ENCODE results near the gene CES3.

The CES3 gene

GRCh38 chr16:66945939-66946338 is 15.1 kb upstream of the CES3 start:
- Histone ChIP-seq H3K27me3 (replicated peaks; ENCODE audit: control insufficient read depth, insufficient read depth, low read length, poor library complexity, severe bottlenecking) (peaks cover 18% of the 10 kb centered on the region), H3K4me1 (ENCODE audit: control insufficient read depth, insufficient read depth, low read length, poor library complexity, severe bottlenecking) (peaks cover 10% of the 10 kb centered on the region), H3K27ac (ENCODE audit: insufficient read depth, low read length, poor library complexity, severe bottlenecking) (no peak overlapping the region), H3K36me3 (ENCODE audit: control insufficient read depth, insufficient read depth, low read length) (peaks cover 27% of the 10 kb centered on the region), H3K9me3 (ENCODE audit: control insufficient read depth, low read length) (no peaks in the 10 kb centered on the region), H3K4me3 (ENCODE audit: insufficient read depth, low read depth, low read length, poor library complexity, severe bottlenecking) (no peak overlapping the region)
- DNase-seq: no peak

GRCh38 chr16:66946541-66946940 is 14.5 kb upstream of the CES3 start:
- peaks cover 10% of the 10 kb centered on the region for H3K4me1 ChIP-seq (ENCODE audit: control insufficient read depth, insufficient read depth, low read length, poor library complexity, severe bottlenecking)
- H3K4me3 ChIP-seq (ENCODE audit: insufficient read depth, low read depth, low read length, poor library complexity, severe bottlenecking): no peak overlapping the region
- peaks cover 23% of the 10 kb centered on the region for H3K27me3 ChIP-seq (replicated peaks; ENCODE audit: control insufficient read depth, insufficient read depth, low read length, poor library complexity, severe bottlenecking)
- DNase-seq: no peak
- no peaks in the 10 kb centered on the region for H3K9me3 ChIP-seq (ENCODE audit: control insufficient read depth, low read length)
- H3K36me3 ChIP-seq (ENCODE audit: control insufficient read depth, insufficient read depth, low read length): peaks cover 21% of the 10 kb centered on the region
- no peak overlapping the region for H3K27ac ChIP-seq (ENCODE audit: insufficient read depth, low read length, poor library complexity, severe bottlenecking)

- H3K4me1 ChIP-seq (ENCODE audit: control insufficient read depth, insufficient read depth, low read length, poor library complexity, severe bottlenecking): peaks cover 10% of the 10 kb centered on the region
- peaks cover 17% of the 10 kb centered on the region for H3K36me3 ChIP-seq (ENCODE audit: control insufficient read depth, insufficient read depth, low read length)
- no peak overlapping the region for H3K27ac ChIP-seq (ENCODE audit: insufficient read depth, low read length, poor library complexity, severe bottlenecking)
- no peak overlapping the region for H3K4me3 ChIP-seq (ENCODE audit: insufficient read depth, low read depth, low read length, poor library complexity, severe bottlenecking)
- peaks cover 24% of the 10 kb centered on the region for H3K27me3 ChIP-seq (replicated peaks; ENCODE audit: control insufficient read depth, insufficient read depth, low read length, poor library complexity, severe bottlenecking)
- DNase-seq: no peak
- H3K9me3 ChIP-seq (ENCODE audit: control insufficient read depth, low read length): no peaks in the 10 kb centered on the region
Measured at GRCh38 chr16:66946974-66947301, 14.1 kb upstream of the CES3 start.

GRCh38 chr16:66947302-66948065 is 13.6 kb upstream of the CES3 start:
- Histone ChIP-seq H3K9me3 (ENCODE audit: control insufficient read depth, low read length) (no peaks in the 10 kb centered on the region), H3K27ac (ENCODE audit: insufficient read depth, low read length, poor library complexity, severe bottlenecking) (no peak overlapping the region), H3K36me3 (ENCODE audit: control insufficient read depth, insufficient read depth, low read length) (peaks cover 12% of the 10 kb centered on the region), H3K4me3 (ENCODE audit: insufficient read depth, low read depth, low read length, poor library complexity, severe bottlenecking) (peak overlapping the region; percentile 70), H3K4me1 (ENCODE audit: control insufficient read depth, insufficient read depth, low read length, poor library complexity, severe bottlenecking) (peaks cover 10% of the 10 kb centered on the region), H3K27me3 (replicated peaks; ENCODE audit: control insufficient read depth, insufficient read depth, low read length, poor library complexity, severe bottlenecking) (peaks cover 24% of the 10 kb centered on the region)
- peak; percentile 55 to 79 (median 69) for DNase-seq

GRCh38 chr16:66948134-66948836 is 12.8 kb upstream of the CES3 start:
- peak overlapping the region; percentile 70 for H3K4me3 ChIP-seq (ENCODE audit: insufficient read depth, low read depth, low read length, poor library complexity, severe bottlenecking)
- no peak overlapping the region for H3K27ac ChIP-seq (ENCODE audit: insufficient read depth, low read length, poor library complexity, severe bottlenecking)
- H3K36me3 ChIP-seq (ENCODE audit: control insufficient read depth, insufficient read depth, low read length): peaks cover 6% of the 10 kb centered on the region
- peaks cover 10% of the 10 kb centered on the region for H3K4me1 ChIP-seq (ENCODE audit: control insufficient read depth, insufficient read depth, low read length, poor library complexity, severe bottlenecking)
- H3K27me3 ChIP-seq (replicated peaks; ENCODE audit: control insufficient read depth, insufficient read depth, low read length, poor library complexity, severe bottlenecking): peaks cover 24% of the 10 kb centered on the region
- no peak for DNase-seq
- H3K9me3 ChIP-seq (ENCODE audit: control insufficient read depth, low read length): no peaks in the 10 kb centered on the region

GRCh38 chr16:66948837-66949225 is 12.2 kb upstream of the CES3 start:
- H3K4me3 ChIP-seq (ENCODE audit: insufficient read depth, low read depth, low read length, poor library complexity, severe bottlenecking): peak overlapping the region; percentile 70
- DNase-seq: no peak
- H3K9me3 ChIP-seq (ENCODE audit: control insufficient read depth, low read length): no peaks in the 10 kb centered on the region
- peaks cover 10% of the 10 kb centered on the region for H3K4me1 ChIP-seq (ENCODE audit: control insufficient read depth, insufficient read depth, low read length, poor library complexity, severe bottlenecking)
- no peak overlapping the region for H3K27ac ChIP-seq (ENCODE audit: insufficient read depth, low read length, poor library complexity, severe bottlenecking)
- peaks cover under 1% of the 10 kb centered on the region for H3K36me3 ChIP-seq (ENCODE audit: control insufficient read depth, insufficient read depth, low read length)
- peaks cover 24% of the 10 kb centered on the region for H3K27me3 ChIP-seq (replicated peaks; ENCODE audit: control insufficient read depth, insufficient read depth, low read length, poor library complexity, severe bottlenecking)

GRCh38 chr16:66949472-66949871 is 11.6 kb upstream of the CES3 start:
- no peak for DNase-seq
- Histone ChIP-seq H3K36me3 (ENCODE audit: control insufficient read depth, insufficient read depth, low read length) (no peaks in the 10 kb centered on the region), H3K4me3 (ENCODE audit: insufficient read depth, low read depth, low read length, poor library complexity, severe bottlenecking) (no peak overlapping the region), H3K27me3 (replicated peaks; ENCODE audit: control insufficient read depth, insufficient read depth, low read length, poor library complexity, severe bottlenecking) (peaks cover 24% of the 10 kb centered on the region), H3K27ac (ENCODE audit: insufficient read depth, low read length, poor library complexity, severe bottlenecking) (no peak overlapping the region), H3K9me3 (ENCODE audit: control insufficient read depth, low read length) (no peaks in the 10 kb centered on the region), H3K4me1 (ENCODE audit: control insufficient read depth, insufficient read depth, low read length, poor library complexity, severe bottlenecking) (peaks cover 10% of the 10 kb centered on the region)

- no peak overlapping the region for H3K4me3 ChIP-seq (ENCODE audit: insufficient read depth, low read depth, low read length, poor library complexity, severe bottlenecking)
- H3K4me1 ChIP-seq (ENCODE audit: control insufficient read depth, insufficient read depth, low read length, poor library complexity, severe bottlenecking): peaks cover 10% of the 10 kb centered on the region
- no peak overlapping the region for H3K27ac ChIP-seq (ENCODE audit: insufficient read depth, low read length, poor library complexity, severe bottlenecking)
- DNase-seq: no peak
- H3K36me3 ChIP-seq (ENCODE audit: control insufficient read depth, insufficient read depth, low read length): no peaks in the 10 kb centered on the region
- H3K27me3 ChIP-seq (replicated peaks; ENCODE audit: control insufficient read depth, insufficient read depth, low read length, poor library complexity, severe bottlenecking): peaks cover 24% of the 10 kb centered on the region
- H3K9me3 ChIP-seq (ENCODE audit: control insufficient read depth, low read length): no peaks in the 10 kb centered on the region
Measured at GRCh38 chr16:66950437-66950836, 10.6 kb upstream of the CES3 start.

- Histone ChIP-seq H3K9me3 (ENCODE audit: control insufficient read depth, low read length) (no peaks in the 10 kb centered on the region), H3K27ac (ENCODE audit: insufficient read depth, low read length, poor library complexity, severe bottlenecking) (no peak overlapping the region), H3K27me3 (replicated peaks; ENCODE audit: control insufficient read depth, insufficient read depth, low read length, poor library complexity, severe bottlenecking) (peaks cover 24% of the 10 kb centered on the region), H3K36me3 (ENCODE audit: control insufficient read depth, insufficient read depth, low read length) (no peaks in the 10 kb centered on the region), H3K4me1 (ENCODE audit: control insufficient read depth, insufficient read depth, low read length, poor library complexity, severe bottlenecking) (peaks cover 10% of the 10 kb centered on the region), H3K4me3 (ENCODE audit: insufficient read depth, low read depth, low read length, poor library complexity, severe bottlenecking) (no peak overlapping the region)
- DNase-seq: no peak
Measured at GRCh38 chr16:66950971-66951790, 9.9 kb upstream of the CES3 start.

Measured in effector memory CD4-positive, alpha-beta T cell (primary cell).